ENCODE results near the gene CLIC6.

The CLIC6 gene

DNA sequence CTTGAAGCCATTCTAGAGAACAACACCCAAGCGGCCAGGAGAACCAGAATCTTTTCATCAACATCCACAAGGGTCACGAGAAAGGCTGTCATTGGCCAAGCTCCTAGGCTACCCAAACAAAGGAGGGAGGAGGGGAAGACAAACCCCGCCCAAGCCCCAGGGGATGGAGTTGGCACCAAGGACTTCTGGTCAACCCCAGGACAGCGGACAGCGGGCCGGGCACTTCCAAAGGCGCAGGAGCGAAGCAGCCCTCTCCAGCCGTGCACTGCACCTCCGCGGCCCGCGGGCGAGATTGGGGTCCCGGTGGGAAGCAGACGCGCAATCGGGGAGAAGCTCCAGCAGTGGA lies at the start of gene CLIC6:
Gene CLIC6 (plus strand): TSS at position 192 of the 346 bp plus-strand sequence. CDS start 395 bp downstream, outside the sequence.
- DNase-seq, result no peak

DNA sequence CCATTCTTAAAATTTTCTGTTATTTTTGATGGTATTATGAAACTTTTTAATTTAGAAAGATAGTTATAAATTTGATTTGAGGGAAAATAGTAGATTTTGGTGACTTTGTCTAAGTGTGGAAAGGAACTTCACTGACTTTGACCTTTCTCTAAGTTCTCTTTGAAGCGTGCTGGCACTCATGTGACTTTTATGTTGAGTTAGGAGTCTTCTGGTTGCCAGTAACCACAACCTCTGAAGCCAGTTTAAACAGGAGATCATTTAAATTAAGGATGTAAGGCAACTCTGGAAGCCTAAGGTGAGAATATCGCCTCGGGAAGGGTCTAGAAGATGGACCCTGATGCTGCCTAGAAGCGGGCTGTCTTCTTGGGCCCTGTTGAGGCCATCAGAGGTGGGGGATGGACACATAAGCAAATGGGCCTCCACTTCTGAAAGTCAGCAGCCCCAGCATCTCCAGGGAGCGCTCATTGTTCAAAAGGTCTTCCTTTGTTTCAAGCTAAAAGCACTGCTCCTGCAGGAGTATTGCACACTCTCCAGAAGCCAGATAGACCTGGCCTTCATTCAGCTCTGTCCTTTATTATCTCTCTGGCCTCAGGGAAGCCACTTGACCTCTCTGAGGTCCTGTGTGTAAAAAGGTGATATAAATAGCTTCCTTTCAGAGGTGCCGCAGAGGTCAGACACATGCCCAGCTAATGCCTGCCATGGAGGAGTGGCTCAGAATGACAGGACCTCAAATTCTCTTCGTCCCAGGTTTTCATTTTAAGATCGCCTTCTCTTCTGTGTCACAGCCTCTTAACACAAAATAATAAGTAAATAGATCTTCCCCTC lies 48.7 kb upstream of the CLIC6 start:
- no peak for DNase-seq

DNA sequence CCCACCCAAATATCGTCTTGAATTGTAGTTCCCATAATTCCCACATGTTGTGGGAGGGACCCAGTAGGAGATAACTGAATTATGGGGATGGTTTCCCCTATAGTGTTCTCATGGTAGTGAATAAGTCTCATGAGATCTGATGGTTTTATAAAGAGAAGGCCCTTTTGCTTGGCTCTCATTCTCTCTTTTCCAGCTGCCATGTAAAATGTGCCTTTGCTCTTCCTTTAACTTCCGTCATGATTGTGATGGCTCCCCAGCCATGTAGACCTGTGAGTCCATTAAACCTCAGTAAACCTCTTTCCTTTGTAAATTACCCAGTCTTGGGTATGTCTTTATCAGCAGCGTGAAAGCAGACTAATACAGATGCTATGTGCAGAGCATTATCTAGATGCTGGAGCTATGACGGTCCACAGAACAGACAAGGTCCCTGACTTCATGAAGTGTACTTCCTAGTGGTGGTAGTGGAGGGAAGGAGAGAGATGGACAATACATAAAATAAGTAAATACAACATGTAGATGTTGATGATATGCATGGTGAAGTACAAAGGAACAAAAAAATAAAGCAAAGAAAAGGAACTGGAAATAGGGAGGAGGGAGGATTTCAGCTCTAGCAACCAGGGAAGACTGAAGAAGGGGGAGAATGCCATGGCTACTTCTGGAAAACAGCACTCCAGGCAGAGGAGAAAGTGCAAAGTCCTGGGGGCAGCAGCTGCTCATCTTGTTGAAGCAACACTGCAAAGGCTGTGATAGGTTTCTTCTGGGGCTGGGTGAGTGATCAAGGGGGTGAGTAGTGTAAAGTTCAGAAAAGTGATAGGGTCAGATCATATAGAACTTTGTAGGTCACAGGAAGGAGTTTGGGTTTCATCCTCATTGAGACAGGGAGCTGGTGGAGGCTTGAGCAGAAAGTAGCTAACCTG lies 47.1 kb upstream of the CLIC6 start:
- DNase-seq, result no peak

GRCh38 chr21:34623516-34623915 lies 45.3 kb upstream of the CLIC6 start:
- DNase-seq, result no peak

- no peak for DNase-seq
Measured at GRCh38 chr21:34625030-34625593, 43.7 kb upstream of the CLIC6 start.

DNA sequence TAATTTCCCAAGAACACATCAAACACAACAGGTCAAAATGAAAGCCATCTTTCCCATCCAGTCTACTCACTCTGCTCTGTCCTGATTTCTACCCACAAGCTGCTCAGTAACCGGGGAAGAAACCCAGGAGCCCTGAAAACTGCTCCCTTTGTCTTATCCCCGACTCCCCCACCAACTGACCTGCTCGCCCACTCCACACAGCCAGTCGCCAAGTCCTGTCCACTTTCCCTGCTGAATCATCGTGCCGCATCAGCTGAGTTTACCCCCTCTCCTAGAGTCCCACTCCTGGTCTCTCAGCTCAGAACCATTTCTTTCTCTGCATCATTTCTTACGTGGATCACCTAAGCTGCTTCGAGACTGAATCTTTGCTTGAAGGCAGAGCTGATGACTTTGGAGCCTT lies 42.7 kb upstream of the CLIC6 start:
- DNase-seq, result no peak

- DNase-seq, result peak; percentile 20
Measured at GRCh38 chr21:34630536-34631143, 38.2 kb upstream of the CLIC6 start.

DNA sequence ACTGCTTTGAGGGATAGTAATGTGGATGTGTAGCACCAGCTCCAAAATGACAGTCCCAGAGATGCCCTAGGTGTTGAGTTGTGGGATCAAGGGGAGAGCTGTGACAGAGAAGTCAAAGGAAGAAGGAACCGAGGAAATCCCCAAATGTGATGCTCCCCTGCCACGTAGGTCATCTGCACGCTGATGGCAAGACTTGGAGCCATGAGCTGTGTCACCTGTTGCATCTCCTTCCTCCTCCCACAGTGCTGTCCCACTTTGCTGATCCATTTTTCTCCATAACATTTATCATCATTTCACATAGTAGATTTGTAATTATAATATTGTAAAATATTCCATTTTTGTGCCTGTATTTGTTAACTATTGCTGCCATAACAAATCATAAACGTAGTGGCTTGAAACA lies 36.3 kb upstream of the CLIC6 start:
- DNase-seq, result no peak

GRCh38 chr21:34635307-34635706 lies 33.5 kb upstream of the CLIC6 start:
- DNase-seq, result peak; percentile 39

DNA sequence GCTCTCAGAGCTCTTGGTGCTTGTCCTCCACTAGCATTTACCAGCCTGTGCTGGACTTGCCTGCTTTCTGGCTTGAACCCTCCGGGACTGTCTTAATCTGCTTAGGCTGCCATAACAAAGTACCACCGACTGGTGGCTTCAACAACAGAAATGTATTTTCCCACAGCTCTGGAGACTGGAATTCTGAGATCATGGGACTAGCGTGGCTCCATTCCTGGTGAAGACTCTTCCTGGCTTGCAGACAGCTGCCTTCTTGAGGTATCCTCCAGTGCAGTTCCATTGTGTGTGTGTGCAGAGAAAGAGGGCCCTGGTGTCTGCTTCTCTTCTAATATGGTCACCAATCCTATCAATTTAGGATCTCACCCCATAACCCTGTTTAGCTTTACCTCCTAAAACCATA lies 31.8 kb upstream of the CLIC6 start:
- no peak for DNase-seq

DNA sequence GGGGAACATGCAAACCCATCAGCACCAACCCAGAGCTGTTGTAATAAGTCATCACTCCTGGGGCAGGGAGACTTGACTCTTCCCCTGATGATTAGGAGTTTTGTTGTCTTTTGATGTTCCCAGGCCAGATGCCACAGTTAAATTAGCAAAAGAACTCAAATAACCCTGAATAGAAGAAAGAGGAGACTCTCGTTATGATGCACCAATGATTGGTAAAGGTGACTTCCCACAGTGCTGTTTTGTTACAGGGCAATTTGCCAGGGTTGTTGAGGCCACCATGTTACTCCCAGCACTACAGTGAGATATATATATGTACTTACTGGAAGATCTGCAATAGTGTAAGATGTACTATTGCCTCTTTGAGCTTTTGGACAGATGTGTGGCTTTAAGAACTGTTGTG lies 29.5 kb upstream of the CLIC6 start:
- DNase-seq, result no peak

DNA sequence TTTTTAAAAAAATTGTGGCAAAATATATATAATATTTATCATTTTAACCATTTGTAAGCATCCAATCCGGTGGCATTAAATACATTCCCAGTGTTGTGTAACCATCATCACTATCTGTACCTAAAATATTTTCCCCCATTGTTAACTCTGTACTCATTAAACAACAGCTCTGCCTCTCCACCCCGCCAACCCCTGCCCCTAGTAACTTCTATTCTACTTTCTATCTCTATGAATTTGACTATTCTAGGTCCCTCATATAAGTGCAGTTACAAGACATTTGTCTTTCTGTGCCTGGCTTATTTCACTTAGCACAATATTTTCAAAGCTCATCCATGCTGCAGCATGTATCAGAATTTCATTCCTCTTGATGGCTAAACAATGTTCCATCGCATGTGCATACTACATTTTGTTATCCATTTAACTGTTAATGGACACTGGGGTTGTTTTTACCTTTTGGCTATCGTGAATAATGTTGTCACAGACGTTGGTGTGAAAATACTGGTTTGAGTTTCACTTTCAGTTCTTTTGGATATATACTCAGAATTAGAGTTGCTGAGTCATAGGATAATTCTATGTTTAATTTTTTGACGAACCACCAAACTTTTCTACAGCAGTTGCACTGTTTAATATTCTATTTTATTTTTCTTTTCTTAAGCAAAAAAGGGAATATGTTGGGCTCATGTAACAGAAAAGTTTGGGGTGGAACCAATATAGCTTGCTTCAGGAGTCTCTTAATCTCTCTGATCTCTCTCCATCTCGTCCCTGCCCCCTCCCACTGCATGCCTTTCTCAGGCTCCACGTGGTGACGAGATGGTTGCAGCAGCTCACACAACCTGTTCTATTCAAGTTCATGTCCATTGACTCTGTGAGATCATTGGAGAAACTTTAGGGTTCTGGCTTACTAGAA lies 28.7 kb upstream of the CLIC6 start:
- peak; percentile 60 for DNase-seq

DNA sequence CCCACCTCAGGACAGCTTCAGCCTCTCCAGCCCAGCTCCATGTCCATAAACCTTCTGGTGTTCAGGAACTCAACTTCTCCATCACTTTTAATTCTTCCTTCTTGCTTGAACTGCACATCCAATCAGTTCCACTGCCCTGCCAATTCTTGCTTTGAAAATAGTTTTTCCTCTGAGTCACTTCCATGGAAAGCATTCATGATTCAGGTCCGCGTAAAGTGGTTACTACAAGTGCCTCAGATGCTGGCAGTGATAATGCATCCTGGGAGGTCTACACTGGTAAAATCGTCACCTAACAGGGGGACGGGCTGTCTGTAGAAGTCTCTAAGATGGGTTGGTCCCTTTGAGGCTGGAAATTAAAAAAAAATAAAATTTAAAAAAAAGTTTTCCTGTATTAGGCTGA lies 27.9 kb upstream of the CLIC6 start:
- peak; percentile 38 for DNase-seq

- DNase-seq, result peak; percentile 8
Measured at GRCh38 chr21:34642211-34643075, 26.4 kb upstream of the CLIC6 start.

DNA sequence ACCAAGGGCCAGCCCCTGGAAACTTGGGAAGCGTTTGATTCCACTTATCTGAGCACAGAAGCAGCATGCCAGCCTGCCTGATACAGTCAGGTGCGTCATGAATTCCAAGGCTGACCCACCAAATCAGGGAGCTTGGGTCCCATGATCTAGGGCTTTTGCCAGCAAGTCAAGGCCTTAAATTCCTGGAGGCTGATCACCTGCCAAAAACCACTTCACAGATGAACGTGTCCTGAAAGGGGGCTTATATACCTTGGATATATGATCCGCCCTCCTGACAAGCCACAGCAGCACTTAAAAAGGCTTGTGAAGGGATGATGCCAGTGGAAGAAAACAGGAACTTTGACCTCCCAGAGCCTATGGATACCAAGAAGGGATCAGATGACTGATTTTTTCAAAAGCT lies 24.0 kb upstream of the CLIC6 start:
- DNase-seq, result no peak

DNA sequence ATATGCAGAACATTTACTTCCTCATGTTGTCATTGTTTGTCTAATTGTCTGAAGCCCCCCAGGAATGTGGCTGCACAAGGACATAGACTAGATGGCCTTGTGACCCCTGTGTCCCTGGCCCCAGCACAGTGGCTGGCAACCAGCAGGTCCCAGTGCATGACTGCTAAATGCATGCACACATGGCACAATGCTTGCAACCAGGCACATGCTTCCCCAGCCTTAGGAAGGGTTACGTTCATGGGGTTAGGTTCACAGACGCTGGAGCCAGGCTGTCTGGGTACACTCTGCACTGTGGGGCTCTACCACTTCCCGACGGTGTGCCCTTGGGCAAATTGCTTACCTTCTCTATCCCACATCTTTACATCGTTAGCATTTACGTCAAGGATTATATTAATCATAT lies 21.2 kb upstream of the CLIC6 start:
- no peak for DNase-seq

DNA sequence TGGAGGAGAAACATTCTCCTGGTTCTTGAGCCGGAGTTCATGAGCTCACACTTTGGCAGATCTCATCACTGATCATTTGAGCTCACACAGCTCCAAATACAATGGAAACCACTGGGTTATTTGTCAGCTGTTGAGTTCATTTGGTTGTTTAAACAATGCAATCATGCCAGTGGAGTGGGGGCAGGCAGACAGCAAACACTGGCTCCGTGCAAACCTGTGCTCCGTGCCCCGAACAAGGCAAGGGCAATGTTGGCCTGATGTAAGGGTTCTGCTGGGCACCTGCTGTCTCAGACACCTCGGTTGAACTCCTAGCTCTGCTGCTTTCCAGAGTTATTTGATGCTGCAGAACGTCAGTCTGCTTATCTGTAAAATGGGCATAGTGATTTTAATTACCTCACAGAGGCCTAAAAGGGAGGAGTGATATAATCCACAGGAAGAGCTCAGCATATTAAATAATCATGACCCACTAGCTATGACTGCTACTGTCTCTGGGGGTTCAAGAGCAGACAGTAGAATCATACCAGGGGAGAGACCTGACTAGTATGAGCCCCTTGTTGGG lies 20.0 kb upstream of the CLIC6 start:
- no peak for DNase-seq

DNA sequence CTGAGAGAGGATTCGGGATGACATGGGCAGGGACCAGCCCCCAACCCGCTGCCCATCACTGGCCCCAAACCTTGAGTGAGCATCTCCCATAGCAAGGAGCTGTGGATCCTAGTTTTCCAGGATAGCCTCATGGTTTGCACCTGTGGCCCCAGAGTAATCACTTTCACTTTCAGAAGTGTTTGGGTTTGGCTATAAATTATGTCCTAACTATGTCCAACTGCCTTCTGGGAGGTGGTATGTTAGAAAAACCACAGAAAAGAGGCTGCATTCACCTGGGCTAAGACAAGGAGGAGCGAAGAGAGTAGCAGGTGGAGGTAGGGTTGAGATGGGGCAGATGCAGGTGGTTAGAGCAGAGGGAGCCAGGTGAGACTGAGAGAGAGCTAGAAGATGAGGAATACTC lies 19.4 kb upstream of the CLIC6 start:
- DNase-seq, result no peak

DNA sequence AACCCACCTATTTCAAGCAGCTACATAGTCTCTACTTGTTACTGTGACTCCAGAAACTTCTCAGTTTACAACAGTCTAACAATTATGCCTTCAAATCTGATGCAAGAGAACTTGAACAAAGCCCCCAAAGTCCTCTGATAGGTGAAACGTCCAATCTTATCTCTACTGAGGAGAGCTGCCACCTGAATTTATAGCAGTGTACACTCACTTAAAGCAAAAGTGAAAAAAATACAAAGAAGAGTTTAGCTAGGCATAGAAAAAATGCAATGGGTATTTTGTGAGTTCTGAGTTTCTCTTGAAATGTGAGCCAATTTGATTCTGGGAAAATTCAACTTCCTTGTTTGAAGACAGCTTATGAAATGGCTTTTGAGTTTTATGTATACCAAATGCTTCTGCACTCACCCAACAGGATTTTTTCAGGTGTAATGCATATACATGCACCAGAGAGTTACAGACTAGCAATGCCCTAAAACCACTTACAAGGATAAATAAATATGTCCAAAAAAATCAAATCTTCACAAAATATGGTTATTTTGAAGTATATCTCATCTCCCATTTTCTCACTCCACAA lies 17.8 kb upstream of the CLIC6 start:
- no peak for DNase-seq

DNA sequence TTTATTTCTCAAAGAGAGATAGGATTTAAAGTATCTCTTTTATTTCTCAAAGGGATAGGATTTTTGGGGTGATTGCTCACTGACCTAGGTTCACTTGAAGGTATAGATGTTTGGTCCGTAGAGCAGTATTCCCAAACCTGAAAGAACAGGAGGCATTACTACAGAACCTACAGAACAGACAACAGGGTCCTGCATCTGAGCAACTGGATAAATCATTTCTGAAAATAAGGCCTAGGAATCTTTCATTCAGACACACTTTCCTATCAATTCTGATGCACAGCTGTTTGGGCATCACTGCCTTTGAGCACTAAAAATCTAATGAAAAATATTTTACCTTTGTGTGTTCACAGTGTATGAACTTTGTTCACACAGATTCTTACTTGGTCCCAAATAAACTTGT lies 17.2 kb upstream of the CLIC6 start:
- no peak for DNase-seq

- DNase-seq, result no peak
Measured at GRCh38 chr21:34653522-34653921, 15.3 kb upstream of the CLIC6 start.

Data from stimulated activated CD4-positive, alpha-beta T cell treated with anti-CD3 and anti-CD28 coated beads, Interleukin-15, amount 100 ng/mL, for 24 hours (primary cell).